Endodermal cell (in vitro differentiated cells): ENCODE results near the gene CLEC3B. TPM values are rescaled to one million over a fixed set of nuclear protein-coding genes. Genes with fewer than 3 reads are reported as not detected.

Source experiments
- DNase-seq: peaks from one replicate; pipeline ENCODE4 v3.0.0-alpha.2; 2017
- H3K27ac ChIP-seq: 2 replicates; pipeline ENCODE4 v1.5.1; 2013; ENCODE audit warnings: mild to moderate bottlenecking, low read depth, low read length, moderate library complexity
- H3K27me3 ChIP-seq: 2 replicates; pipeline ENCODE4 v1.6.1; 2013; ENCODE audit warnings: mild to moderate bottlenecking, low read length, moderate library complexity; ENCODE audit not compliant: insufficient read depth, control insufficient read depth, poor library complexity, severe bottlenecking
- H3K36me3 ChIP-seq: 2 replicates; pipeline ENCODE4 v1.7.0; 2013; ENCODE audit warnings: mild to moderate bottlenecking, low read length, moderate library complexity; ENCODE audit not compliant: control insufficient read depth, insufficient read depth
- H3K4me1 ChIP-seq: one replicate; pipeline ENCODE4 v1.7.0; 2013; ENCODE audit warnings: low read length; ENCODE audit not compliant: control insufficient read depth, insufficient read depth
- H3K4me3 ChIP-seq: 2 replicates; pipeline ENCODE4 v1.5.1; 2013; ENCODE audit warnings: mild to moderate bottlenecking, low read length, moderate library complexity
- H3K9ac ChIP-seq: 2 replicates; pipeline ENCODE4 v1.6.1; 2013; ENCODE audit warnings: mild to moderate bottlenecking, low read length, moderate library complexity; ENCODE audit not compliant: poor library complexity, severe bottlenecking; ENCODE audit errors: extremely low read depth
- H3K9me3 ChIP-seq: 2 replicates; pipeline ENCODE4 v1.6.1; 2013; ENCODE audit warnings: mild to moderate bottlenecking, low read length, moderate library complexity; ENCODE audit not compliant: control insufficient read depth
- H3K27ac Mint-ChIP-seq: 2 replicates; pipeline ENCODE4 v1.8.0; 2020; ENCODE audit warnings: mixed read lengths
- H3K27me3 Mint-ChIP-seq: 2 replicates; pipeline ENCODE4 v1.8.0; 2021; ENCODE audit warnings: mild to moderate bottlenecking, mixed read lengths; ENCODE audit not compliant: insufficient read depth
- H3K36me3 Mint-ChIP-seq: 2 replicates; pipeline ENCODE4 v1.8.0; 2020; ENCODE audit warnings: low read depth, mixed read lengths
- H3K4me1 Mint-ChIP-seq: 2 replicates; pipeline ENCODE4 v1.8.0; 2020; ENCODE audit warnings: mixed read lengths
- H3K4me3 Mint-ChIP-seq: 2 replicates; pipeline ENCODE4 v1.8.0; 2020; ENCODE audit warnings: mild to moderate bottlenecking, moderate library complexity, mixed read lengths
- H3K9me3 Mint-ChIP-seq: 2 replicates; pipeline ENCODE4 v1.8.0; 2020; ENCODE audit warnings: mild to moderate bottlenecking, mixed read lengths
- WGBS, 2 experiments: methylation state at CpG; one replicate each; pipeline versions ENCODE4 v1.1.5 to v1.1.7; 2013; ENCODE audit warnings: missing lambda C conversion rate in 2 of 2, mixed read lengths in 1 of 2; ENCODE audit not compliant: insufficient coverage in 1 of 2, insufficient read length in 1 of 2; 5-methylcytosine and 5-hydroxymethylcytosine counted together
- total RNA-seq, 2 donors: library from RNA; stranded (reverse); fragmentation: NEBNext Ultra II Directional in 1 of 2; extraction: Animal tissue kit (Norgen Biotek cat#: 25700) in 1 of 2; gene quantifications; 2 replicates in 1 of 2; 3 replicates in 1 of 2; pipeline ENCODE4 v1.2.1, GENCODE V29; 2021
- TF ChIP-seq, protein P1 (sequence below): fragments of 200-600 bp; sonication (generic); conservative IDR thresholded peaks from 2 replicates; pipeline ENCODE4 v1.5.0; 2021; ENCODE audit warnings: antibody characterized with exemption, mild to moderate bottlenecking

The CLEC3B gene
- total RNA-seq, 2 donors from 2014 or later = not detected

DNA sequence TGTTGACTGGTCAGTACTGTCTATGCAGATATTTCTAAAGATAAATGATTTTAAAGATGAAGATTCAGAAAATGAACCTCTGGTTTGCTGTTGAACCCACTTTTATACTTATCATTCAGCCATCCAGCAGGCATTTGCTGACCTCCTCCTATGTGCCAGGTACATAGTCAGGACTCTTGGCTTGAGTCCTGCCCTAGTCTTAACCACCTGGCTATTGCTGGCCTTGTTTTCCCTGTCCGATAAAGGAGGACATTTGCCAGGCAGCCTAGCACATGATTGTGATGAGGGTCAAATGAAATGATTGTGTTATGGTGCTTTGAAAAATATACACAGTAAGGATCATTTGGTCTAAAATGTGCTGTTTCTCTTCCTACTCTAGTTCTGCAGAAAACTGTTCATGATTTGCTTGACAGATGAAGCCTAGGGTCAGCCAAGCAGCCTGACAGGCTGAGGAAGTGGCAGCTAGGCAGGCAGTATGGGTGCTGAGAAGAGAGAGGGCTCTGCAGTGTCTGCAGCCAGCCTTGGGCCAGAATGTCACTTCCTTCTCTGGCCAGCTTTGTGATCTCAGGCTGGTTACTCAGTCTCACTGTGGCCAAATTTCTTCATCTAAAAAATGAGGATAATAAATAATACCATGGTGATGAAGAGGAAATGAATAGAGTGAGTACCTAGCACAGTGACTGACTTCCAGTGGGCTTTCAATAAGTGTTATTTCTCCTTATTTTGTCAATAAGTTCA is 36.3 kb upstream of the CLEC3B start:
- Mint-ChIP-seq H3K4me1 (peaks cover 32% of the 10 kb centered on the region), H3K27me3 (no peaks in the 10 kb centered on the region), H3K9me3 (peaks cover 19% of the 10 kb centered on the region), H3K4me3 (no peak overlapping the region), H3K27ac (no peak overlapping the region), H3K36me3 (peaks cover 73% of the 10 kb centered on the region)
- H3K4me3 ChIP-seq = no peak overlapping the region
- peaks cover 46% of the 10 kb centered on the region for H3K36me3 ChIP-seq
- H3K9me3 ChIP-seq = peaks cover 14% of the 10 kb centered on the region
- no peak for DNase-seq
- TF ChIP-seq, protein P1, sequence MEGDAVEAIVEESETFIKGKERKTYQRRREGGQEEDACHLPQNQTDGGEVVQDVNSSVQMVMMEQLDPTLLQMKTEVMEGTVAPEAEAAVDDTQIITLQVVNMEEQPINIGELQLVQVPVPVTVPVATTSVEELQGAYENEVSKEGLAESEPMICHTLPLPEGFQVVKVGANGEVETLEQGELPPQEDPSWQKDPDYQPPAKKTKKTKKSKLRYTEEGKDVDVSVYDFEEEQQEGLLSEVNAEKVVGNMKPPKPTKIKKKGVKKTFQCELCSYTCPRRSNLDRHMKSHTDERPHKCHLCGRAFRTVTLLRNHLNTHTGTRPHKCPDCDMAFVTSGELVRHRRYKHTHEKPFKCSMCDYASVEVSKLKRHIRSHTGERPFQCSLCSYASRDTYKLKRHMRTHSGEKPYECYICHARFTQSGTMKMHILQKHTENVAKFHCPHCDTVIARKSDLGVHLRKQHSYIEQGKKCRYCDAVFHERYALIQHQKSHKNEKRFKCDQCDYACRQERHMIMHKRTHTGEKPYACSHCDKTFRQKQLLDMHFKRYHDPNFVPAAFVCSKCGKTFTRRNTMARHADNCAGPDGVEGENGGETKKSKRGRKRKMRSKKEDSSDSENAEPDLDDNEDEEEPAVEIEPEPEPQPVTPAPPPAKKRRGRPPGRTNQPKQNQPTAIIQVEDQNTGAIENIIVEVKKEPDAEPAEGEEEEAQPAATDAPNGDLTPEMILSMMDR = no peak
- no peaks in the 10 kb centered on the region for H3K27me3 ChIP-seq
- H3K27ac ChIP-seq = no peak overlapping the region
- no peak overlapping the region for H3K9ac ChIP-seq
- peaks cover 7% of the 10 kb centered on the region for H3K4me1 ChIP-seq
- WGBS, 2 experiments = 100% methylated on average over 1 of the region's 1 CpG; no CpG with 5 or more reads in 1 of the 2 experiments

DNA sequence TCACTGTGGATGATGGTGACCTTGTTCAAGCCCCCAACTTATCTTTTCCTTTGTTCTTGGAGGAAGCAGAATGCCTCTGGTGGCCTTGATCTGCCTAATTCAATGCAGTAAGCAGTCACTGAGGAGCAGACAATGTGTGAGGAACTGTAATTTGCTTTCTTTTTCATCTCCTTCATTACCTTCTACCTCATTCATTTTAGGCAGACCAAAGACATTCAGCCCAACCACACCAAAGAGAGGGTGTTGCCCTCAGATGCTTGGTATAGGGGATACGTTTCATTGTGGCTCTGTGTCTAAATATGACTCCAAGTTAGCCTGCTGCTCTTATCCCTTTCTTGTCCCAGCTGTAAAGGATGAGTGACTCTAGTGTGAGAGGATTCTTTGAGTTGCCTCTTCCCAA is 34.8 kb upstream of the CLEC3B start:
- H3K4me1 ChIP-seq = peaks cover 7% of the 10 kb centered on the region
- Mint-ChIP-seq H3K9me3 (peaks cover 7% of the 10 kb centered on the region), H3K4me3 (no peak overlapping the region), H3K27me3 (no peaks in the 10 kb centered on the region), H3K27ac (no peak overlapping the region), H3K36me3 (peaks cover 68% of the 10 kb centered on the region), H3K4me1 (peaks cover 32% of the 10 kb centered on the region)
- H3K27me3 ChIP-seq = no peaks in the 10 kb centered on the region
- H3K9me3 ChIP-seq = peaks cover 4% of the 10 kb centered on the region
- TF ChIP-seq, protein P1 = no peak
- H3K9ac ChIP-seq = no peak overlapping the region
- no peak overlapping the region for H3K27ac ChIP-seq
- DNase-seq = no peak
- no peak overlapping the region for H3K4me3 ChIP-seq
- peaks cover 54% of the 10 kb centered on the region for H3K36me3 ChIP-seq
- WGBS, 2 experiments = 100% methylated on average over 1 of the region's 1 CpG

DNA sequence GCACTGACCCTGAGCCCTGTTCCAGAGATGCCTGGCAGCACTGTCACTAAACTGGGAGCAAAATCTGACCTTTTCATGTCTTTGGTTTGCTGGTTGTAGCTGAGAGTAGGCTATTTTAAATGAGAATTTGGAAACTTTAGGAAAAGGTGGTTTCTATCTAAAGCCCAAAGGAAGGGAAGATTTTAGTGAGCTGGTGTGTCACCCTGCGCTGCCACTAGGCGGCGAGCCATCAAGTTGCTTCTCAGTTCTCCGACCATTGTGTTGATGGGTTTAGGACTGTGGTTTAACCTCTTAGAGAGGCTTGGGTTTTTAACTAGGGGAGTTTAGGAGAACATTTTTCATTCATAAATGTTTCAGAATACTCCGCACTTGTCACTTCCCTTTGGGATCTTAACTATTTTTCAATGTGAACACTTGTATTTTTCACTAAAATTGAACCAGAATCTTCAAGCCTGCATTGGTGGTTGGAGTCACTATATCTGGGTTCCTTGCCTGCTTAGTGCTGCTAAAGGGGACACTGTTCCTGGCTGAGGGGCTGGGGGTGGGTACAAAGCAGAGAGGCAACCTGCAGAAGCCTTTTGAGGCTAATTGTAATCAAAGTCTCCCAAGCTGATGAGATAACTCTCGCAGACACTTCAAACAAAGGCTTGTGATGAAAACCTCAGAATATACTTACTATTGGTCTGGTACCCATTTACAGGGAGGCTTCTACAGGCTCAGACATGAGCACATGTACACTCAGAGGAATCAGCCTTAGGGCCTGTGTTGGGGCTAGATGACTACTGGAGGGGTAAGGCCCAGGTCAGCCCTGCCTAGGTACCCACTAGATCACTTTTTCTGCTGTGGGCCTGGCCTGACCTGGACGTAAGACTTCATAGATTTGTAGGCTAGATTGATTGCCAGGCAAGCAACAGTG is 33.3 kb upstream of the CLEC3B start:
- peaks cover 7% of the 10 kb centered on the region for H3K4me1 ChIP-seq
- 64 to 65% methylated on average over 5 to 7 of the region's 7 CpGs for WGBS, 2 experiments
- TF ChIP-seq, protein P1 = peak; percentile 95
- Mint-ChIP-seq H3K27me3 (no peaks in the 10 kb centered on the region), H3K9me3 (no peaks in the 10 kb centered on the region), H3K4me3 (no peak overlapping the region), H3K27ac (peak overlapping the region; percentile 49), H3K4me1 (peaks cover 31% of the 10 kb centered on the region), H3K36me3 (peaks cover 64% of the 10 kb centered on the region)
- H3K4me3 ChIP-seq = peak overlapping the region; percentile 0
- peaks cover 67% of the 10 kb centered on the region for H3K36me3 ChIP-seq
- no peaks in the 10 kb centered on the region for H3K9me3 ChIP-seq
- no peak overlapping the region for H3K27ac ChIP-seq
- no peak overlapping the region for H3K9ac ChIP-seq
- DNase-seq = peak; percentile 74
- no peaks in the 10 kb centered on the region for H3K27me3 ChIP-seq
